H1 (cell line): Measurements from ENCODE around the gene NPTN. TPM values are rescaled to one million over a fixed set of nuclear protein-coding genes. Genes with fewer than 3 reads are reported as not detected.

ENCODE experiments used
- CTCF ChIA-PET: fragments of 300-600 bp; sonication (Branson Sonifier 250); formaldehyde crosslinking; loops from one replicate; lab custom pipeline; 2021; ENCODE audit not compliant: partially characterized antibody; lab: Charles Lee
- POLR2A ChIA-PET: fragments of 300-600 bp; sonication (Branson Sonifier 250); formaldehyde crosslinking; loops from one replicate; lab custom pipeline; 2021; ENCODE audit warnings: inconsistent platforms; ENCODE audit not compliant: partially characterized antibody; lab: Charles Lee
- DNase-seq, 2 experiments: peaks; one replicate each; pipeline versions ENCODE4 v3.0.0 to v3.0.0-alpha.2; 2010 to 2022; ENCODE audit warnings: low spot score in 2 of 2, low read depth in 1 of 2, mixed read lengths in 1 of 2
- FAIRE-seq: peaks from 2 replicates; lab custom pipeline; 2011; peaks lifted over from hg19 to GRCh38; lab: Jason Lieb, UNC
- H2AFZ ChIP-seq: 2 replicates; pipeline ENCODE4 v1.8.1; 2012; ENCODE audit warnings: low read length, inconsistent platforms
- H2AK5ac ChIP-seq: 2 replicates; pipeline ENCODE4 v1.6.1; 2013; ENCODE audit warnings: low read depth, low read length
- H2BK120ac ChIP-seq: replicated peaks from 2 replicates; pipeline ENCODE3; 2013; ENCODE audit warnings: low read depth, low read length, inconsistent platforms
- H2BK12ac ChIP-seq: 2 replicates; pipeline ENCODE4 v1.6.1; 2013; ENCODE audit warnings: low read depth, low read length
- H2BK15ac ChIP-seq: 2 replicates; pipeline ENCODE4 v1.6.1; 2013; ENCODE audit warnings: low read length
- H2BK20ac ChIP-seq: 2 replicates; pipeline ENCODE4 v1.6.1; 2013; ENCODE audit warnings: low read length
- H2BK5ac ChIP-seq: 2 replicates; pipeline ENCODE4 v1.6.1; 2013; ENCODE audit warnings: low read depth, low read length
- H3K14ac ChIP-seq: 2 replicates; pipeline ENCODE4 v1.6.1; 2013; ENCODE audit warnings: inconsistent platforms; ENCODE audit not compliant: insufficient read length
- H3K18ac ChIP-seq: 2 replicates; pipeline ENCODE4 v1.6.1; 2013; ENCODE audit warnings: low read length; ENCODE audit errors: extremely low read depth
- H3K23ac ChIP-seq: 2 replicates; pipeline ENCODE4 v1.6.1; 2013; ENCODE audit warnings: inconsistent platforms; ENCODE audit not compliant: insufficient read length
- H3K23me2 ChIP-seq: 2 replicates; pipeline ENCODE4 v1.6.1; 2013; ENCODE audit warnings: low read depth, low read length
- H3K27ac ChIP-seq: 2 replicates; pipeline ENCODE4 v1.6.1; 2011; ENCODE audit warnings: low read depth, low read length, inconsistent platforms
- H3K27me3 ChIP-seq, 4 experiments: replicated peaks in 1 of 4; 1 replicate in 1 of 4; 2 replicates in 3 of 4; pipeline versions ENCODE4 v1.6.1 to v1.8.1; 2011 to 2013; ENCODE audit warnings: low read length in 3 of 4, mild to moderate bottlenecking in 3 of 4, inconsistent platforms in 2 of 4, mixed read lengths in 2 of 4, moderate library complexity in 1 of 4; ENCODE audit not compliant: control insufficient read depth in 3 of 4, insufficient read depth in 3 of 4; ENCODE audit errors: extremely low read depth in 1 of 4
- H3K36me3 ChIP-seq, 4 experiments: 2 replicates each; pipeline versions ENCODE4 v1.6.1 to v1.8.1; 2011 to 2013; ENCODE audit warnings: mild to moderate bottlenecking in 4 of 4, low read length in 3 of 4, moderate library complexity in 2 of 4, control low read depth in 1 of 4, inconsistent platforms in 1 of 4; ENCODE audit not compliant: insufficient read depth in 4 of 4, control insufficient read depth in 2 of 4
- H3K4ac ChIP-seq: replicated peaks from 2 replicates; pipeline ENCODE3; 2013; ENCODE audit warnings: low read length, low read depth, mixed read lengths, inconsistent platforms; ENCODE audit not compliant: insufficient read length
- H3K4me1 ChIP-seq, 4 experiments: replicated peaks in 1 of 4; 1 replicate in 1 of 4; 2 replicates in 3 of 4; pipeline versions ENCODE4 v1.6.1 to v1.8.1; 2011 to 2013; ENCODE audit warnings: low read length in 3 of 4, inconsistent platforms in 2 of 4, mixed read lengths in 1 of 4; ENCODE audit not compliant: insufficient read depth in 4 of 4, control insufficient read depth in 3 of 4
- H3K4me2 ChIP-seq, 2 experiments: 2 replicates each; pipeline versions ENCODE4 v1.6.1 to v1.8.1; 2011 to 2013; ENCODE audit warnings: low read depth in 2 of 2, low read length in 2 of 2, control low read depth in 1 of 2, inconsistent platforms in 1 of 2, mild to moderate bottlenecking in 1 of 2; ENCODE audit not compliant: insufficient read depth in 1 of 2
- H3K4me3 ChIP-seq, 4 experiments: fragments of 200-600, 300-600 bp in 1 of 4; sonication (generic), shearing (Covaris generic), sonication (Bioruptor Twin) in 1 of 4; 2 replicates each; pipeline versions ENCODE4 v1.5.1 to v1.8.1; 2011 to 2016; ENCODE audit warnings: low read length in 4 of 4, low read depth in 3 of 4, control low read depth in 2 of 4, inconsistent platforms in 2 of 4, mild to moderate bottlenecking in 2 of 4, mixed read lengths in 1 of 4, moderate library complexity in 1 of 4; ENCODE audit not compliant: insufficient read depth in 2 of 4; ENCODE audit errors: extremely low read depth in 1 of 4
- H3K56ac ChIP-seq: replicated peaks from 2 replicates; pipeline ENCODE3; 2013; ENCODE audit warnings: low read depth, mild to moderate bottlenecking, mixed read lengths, low read length, inconsistent platforms; ENCODE audit not compliant: insufficient read length
- H3K79me1 ChIP-seq: 2 replicates; pipeline ENCODE4 v1.6.1; 2013; ENCODE audit warnings: low read depth, low read length, control low read depth
- H3K79me2 ChIP-seq, 2 experiments: 2 replicates each; pipeline versions ENCODE4 v1.6.1 to v1.8.1; 2012 to 2013; ENCODE audit warnings: low read length in 2 of 2, mild to moderate bottlenecking in 2 of 2, inconsistent platforms in 1 of 2; ENCODE audit not compliant: insufficient read depth in 2 of 2, control insufficient read depth in 1 of 2
- H3K9ac ChIP-seq, 4 experiments: replicated peaks in 1 of 4; 1 replicate in 1 of 4; 2 replicates in 3 of 4; pipeline versions ENCODE4 v1.6.1 to v1.8.1; 2011 to 2013; ENCODE audit warnings: low read depth in 3 of 4, low read length in 3 of 4, control low read depth in 2 of 4, mild to moderate bottlenecking in 2 of 4, moderate library complexity in 2 of 4, inconsistent platforms in 1 of 4; ENCODE audit errors: extremely low read depth in 1 of 4
- H3K9me3 ChIP-seq, 2 experiments: 2 replicates each; pipeline versions ENCODE4 v1.6.1 to v1.8.1; 2012 to 2013; ENCODE audit warnings: mild to moderate bottlenecking in 2 of 2, moderate library complexity in 2 of 2, control low read depth in 1 of 2, inconsistent platforms in 1 of 2, low read depth in 1 of 2, low read length in 1 of 2, mixed read lengths in 1 of 2; ENCODE audit not compliant: insufficient read depth in 2 of 2
- H4K20me1 ChIP-seq, 2 experiments: replicated peaks in 1 of 2; 2 replicates each; pipeline versions ENCODE3 to v1.8.1; 2011 to 2013; ENCODE audit warnings: inconsistent platforms in 2 of 2, low read length in 2 of 2, mild to moderate bottlenecking in 1 of 2; ENCODE audit not compliant: insufficient read depth in 2 of 2, control insufficient read depth in 1 of 2
- H4K5ac ChIP-seq: 2 replicates; pipeline ENCODE4 v1.6.1; 2013; ENCODE audit warnings: low read length, low read depth, mixed read lengths, inconsistent platforms; ENCODE audit not compliant: insufficient read length
- H4K8ac ChIP-seq: 2 replicates; pipeline ENCODE4 v1.8.0; 2013; ENCODE audit warnings: mild to moderate bottlenecking, moderate library complexity, low read length, inconsistent platforms; ENCODE audit not compliant: insufficient read depth; ENCODE audit errors: extremely low read depth
- H4K91ac ChIP-seq: replicated peaks from 2 replicates; pipeline ENCODE3; 2013; ENCODE audit warnings: low read length, mixed read lengths, inconsistent platforms; ENCODE audit not compliant: insufficient read length
- GTF2F1 ChIP-seq: IDR thresholded peaks from 2 replicates; pipeline ENCODE4 v1.6.1; 2012; ENCODE audit warnings: low read depth, low read length, improper control_type of control experiment, borderline replicate concordance
- WGBS, 2 experiments: shearing (Covaris generic) in 1 of 2; methylation state at CpG; one replicate each; pipeline versions ENCODE4 v1.1.6 to v1.1.7; 2013 to 2015; ENCODE audit warnings: low lambda C conversion rate in 2 of 2, mixed read lengths in 2 of 2, inconsistent platforms in 1 of 2, low coverage in 1 of 2, missing lambda C conversion rate in 1 of 2; ENCODE audit not compliant: insufficient replicate concordance in 2 of 2, insufficient coverage in 1 of 2, insufficient read length in 1 of 2; ENCODE audit errors: extremely low coverage in 1 of 2, missing lambda C conversion rate in 1 of 2; 5-methylcytosine and 5-hydroxymethylcytosine counted together
- polyA plus RNA-seq, 7 experiments: library from polyadenylated mRNA; depleted of rRNA in 3 of 7; stranded (reverse) in 5 of 7; unstranded in 2 of 7; fragments of >200 nt in 5 of 7; fragments of 200-250 nt in 2 of 7; gene quantifications; 1 replicate in 5 of 7; 2 replicates in 1 of 7; 4 replicates in 1 of 7; pipeline versions ENCODE4 v1.2.1 to v1.2.3, GENCODE V29; 2011 to 2013; ENCODE audit warnings: missing spikeins in 2 of 7, mixed read lengths in 2 of 7
- total RNA-seq: library from RNA; stranded (reverse); fragmentation: NEBNext Ultra II Directional; extraction: Animal tissue kit (Norgen Biotek cat#: 25700); gene quantifications from 2 replicates; pipeline ENCODE4 v1.2.1, GENCODE V29; 2021

The NPTN gene
- total and polyA plus RNA-seq, 2 of the 8 experiments (the other 6 are each of a cell fraction or from before 2014, with no cell fraction given), result 67.0 to 113 TPM

DNA sequence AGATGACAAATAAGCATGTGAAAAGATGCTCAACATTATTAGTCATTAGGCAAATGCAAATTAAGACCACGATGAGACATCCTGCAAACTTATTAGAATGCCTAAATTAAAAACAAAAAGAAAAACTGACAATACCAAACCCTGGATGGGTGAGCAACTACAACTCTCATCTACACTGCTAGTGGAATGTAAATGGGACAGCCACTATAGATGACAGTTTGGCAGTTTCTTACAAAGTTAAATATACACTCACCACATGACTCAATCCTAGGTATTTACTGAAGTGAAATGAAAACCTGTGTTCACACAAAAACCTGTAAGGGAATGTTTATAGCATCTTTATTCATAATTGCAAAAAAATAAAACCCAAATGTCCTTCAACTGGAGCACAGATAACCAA lies 74.7 kb downstream of the NPTN start:
- Histone ChIP-seq H2BK120ac (no peak overlapping the region), H2AFZ (no peak overlapping the region), H3K36me3 (peaks cover 4 to 53% (median 16%) of the 10 kb centered on the region in 4 experiments; a peak in 6 of 8 replicates), H4K20me1 (no peaks in the 10 kb centered on the region), H3K4ac (no peak overlapping the region), H3K23me2 (no peaks in the 10 kb centered on the region), H3K14ac (no peak overlapping the region), H3K27ac (no peak overlapping the region), H3K79me1 (no peaks in the 10 kb centered on the region; the same call in 1 of the 2 replicates), H2BK12ac (no peak overlapping the region), H4K91ac (no peak overlapping the region), H2BK20ac (no peak overlapping the region), H3K4me3 (no peak overlapping the region), H3K18ac (no peak overlapping the region), H4K5ac (no peak overlapping the region), H3K4me1 (peaks cover 0 to 7% (median 5%) of the 10 kb centered on the region in 4 experiments; a peak in 5 of 7 replicates), H3K79me2 (no peaks in the 10 kb centered on the region), H2BK15ac (no peak overlapping the region), H3K56ac (no peak overlapping the region), H3K27me3 (no peaks in the 10 kb centered on the region), H2BK5ac (no peak overlapping the region), H3K4me2 (no peak overlapping the region), H4K8ac (no peak overlapping the region), H3K9ac (no peak overlapping the region), H3K9me3 (no peaks in the 10 kb centered on the region), H2AK5ac (no peak overlapping the region), H3K23ac (no peak overlapping the region)
- POLR2A ChIA-PET, result no interaction called here
- CTCF ChIA-PET, result interaction anchor here (0.9 to 4.8 kb wide), 3 partner anchors 141 to 253 kb away, joined by 3 to 43 read pairs (median 4); no protein-coding TSS in a partner anchor
- DNase-seq (no peak), FAIRE-seq (no peak)
- no peak for TF ChIP-seq GTF2F1
- 88% methylated on average over 1 of the region's 1 CpG; no CpG with 5 or more reads in 1 of the 2 experiments for WGBS, 2 experiments
